ENCODE measurements around the gene MAF.

The MAF gene

GRCh38 chr16:79573884-79574283 is 26.7 kb downstream of the MAF start:
- no peak for ATAC-seq
- TF ChIP-seq CSDC2 (CRISPR knock-in tag; IDR thresholded peaks at IDR 0.05) = no peak
- no peak for TF ChIP-seq TCF4 (CRISPR knock-in tag; IDR thresholded peaks at IDR 0.05; ENCODE audit: borderline replicate concordance)
- TF ChIP-seq ZFP3 (CRISPR knock-in tag; IDR thresholded peaks at IDR 0.05) = no peak
- no peak for TF ChIP-seq RARB (CRISPR knock-in tag; IDR thresholded peaks at IDR 0.05)
- no peak for TF ChIP-seq POU6F1 (CRISPR knock-in tag; IDR thresholded peaks at IDR 0.05; ENCODE audit: borderline replicate concordance, low read depth)
- TF ChIP-seq ZNF70 (CRISPR knock-in tag; IDR thresholded peaks at IDR 0.05) = no peak
- TF ChIP-seq PATZ1 (CRISPR knock-in tag; IDR thresholded peaks at IDR 0.05; ENCODE audit: borderline replicate concordance) = no peak
- TF ChIP-seq ISL1 (CRISPR knock-in tag; IDR thresholded peaks at IDR 0.05) = no peak
- TF ChIP-seq CSRNP3 (CRISPR knock-in tag; IDR thresholded peaks at IDR 0.05) = no peak
- TF ChIP-seq, protein P1, sequence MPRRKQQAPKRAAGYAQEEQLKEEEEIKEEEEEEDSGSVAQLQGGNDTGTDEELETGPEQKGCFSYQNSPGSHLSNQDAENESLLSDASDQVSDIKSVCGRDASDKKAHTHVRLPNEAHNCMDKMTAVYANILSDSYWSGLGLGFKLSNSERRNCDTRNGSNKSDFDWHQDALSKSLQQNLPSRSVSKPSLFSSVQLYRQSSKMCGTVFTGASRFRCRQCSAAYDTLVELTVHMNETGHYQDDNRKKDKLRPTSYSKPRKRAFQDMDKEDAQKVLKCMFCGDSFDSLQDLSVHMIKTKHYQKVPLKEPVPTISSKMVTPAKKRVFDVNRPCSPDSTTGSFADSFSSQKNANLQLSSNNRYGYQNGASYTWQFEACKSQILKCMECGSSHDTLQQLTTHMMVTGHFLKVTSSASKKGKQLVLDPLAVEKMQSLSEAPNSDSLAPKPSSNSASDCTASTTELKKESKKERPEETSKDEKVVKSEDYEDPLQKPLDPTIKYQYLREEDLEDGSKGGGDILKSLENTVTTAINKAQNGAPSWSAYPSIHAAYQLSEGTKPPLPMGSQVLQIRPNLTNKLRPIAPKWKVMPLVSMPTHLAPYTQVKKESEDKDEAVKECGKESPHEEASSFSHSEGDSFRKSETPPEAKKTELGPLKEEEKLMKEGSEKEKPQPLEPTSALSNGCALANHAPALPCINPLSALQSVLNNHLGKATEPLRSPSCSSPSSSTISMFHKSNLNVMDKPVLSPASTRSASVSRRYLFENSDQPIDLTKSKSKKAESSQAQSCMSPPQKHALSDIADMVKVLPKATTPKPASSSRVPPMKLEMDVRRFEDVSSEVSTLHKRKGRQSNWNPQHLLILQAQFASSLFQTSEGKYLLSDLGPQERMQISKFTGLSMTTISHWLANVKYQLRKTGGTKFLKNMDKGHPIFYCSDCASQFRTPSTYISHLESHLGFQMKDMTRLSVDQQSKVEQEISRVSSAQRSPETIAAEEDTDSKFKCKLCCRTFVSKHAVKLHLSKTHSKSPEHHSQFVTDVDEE (CRISPR knock-in tag; IDR thresholded peaks at IDR 0.05) = no peak
- no peak for TF ChIP-seq ZC3H10 (CRISPR knock-in tag; IDR thresholded peaks at IDR 0.05)

DNA sequence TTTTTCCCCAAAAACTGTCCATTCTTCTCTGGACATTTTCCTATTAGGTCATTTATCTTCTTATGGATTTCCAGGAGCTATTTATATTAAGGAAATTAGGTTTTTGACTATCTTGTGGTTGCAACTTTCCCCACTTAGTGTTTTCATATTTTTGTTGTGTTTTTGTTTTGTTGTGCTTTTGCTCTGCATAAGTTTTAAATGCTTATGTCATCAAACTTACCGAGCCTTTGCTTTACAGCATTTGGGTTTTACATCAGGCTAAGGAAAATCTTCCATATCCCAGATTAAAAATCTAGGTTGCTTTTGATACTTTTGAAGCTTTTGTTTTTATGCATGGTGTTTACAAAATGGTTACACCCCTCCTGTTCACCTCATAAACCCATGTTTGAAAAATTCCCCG is 27.5 kb downstream of the MAF start:
- no peak for ATAC-seq
- TF ChIP-seq ESRRG (CRISPR knock-in tag; IDR thresholded peaks at IDR 0.05) (no peak), ARNTL (CRISPR knock-in tag; IDR thresholded peaks at IDR 0.05; ENCODE audit: borderline replicate concordance, low read depth) (no peak), CSRNP3 (CRISPR knock-in tag; IDR thresholded peaks at IDR 0.05) (no peak), OSR1 (CRISPR knock-in tag; IDR thresholded peaks at IDR 0.05) (no peak), CSDC2 (CRISPR knock-in tag; IDR thresholded peaks at IDR 0.05) (no peak), PATZ1 (CRISPR knock-in tag; IDR thresholded peaks at IDR 0.05; ENCODE audit: borderline replicate concordance) (no peak), ZFP3 (CRISPR knock-in tag; IDR thresholded peaks at IDR 0.05) (no peak), GLIS3 (CRISPR knock-in tag; IDR thresholded peaks at IDR 0.05) (no peak), PPARA (CRISPR knock-in tag; IDR thresholded peaks at IDR 0.05; ENCODE audit: borderline replicate concordance) (no peak), ZNF565 (CRISPR knock-in tag; conservative IDR thresholded peaks at IDR 0.05; ENCODE audit: low read depth) (no peak), BACH2 (CRISPR knock-in tag; IDR thresholded peaks at IDR 0.05; ENCODE audit: borderline replicate concordance) (no peak), ZFP30 (CRISPR knock-in tag; IDR thresholded peaks at IDR 0.05) (no peak), TCF4 (CRISPR knock-in tag; IDR thresholded peaks at IDR 0.05; ENCODE audit: borderline replicate concordance) (no peak), POU6F1 (CRISPR knock-in tag; IDR thresholded peaks at IDR 0.05; ENCODE audit: borderline replicate concordance, low read depth) (no peak), ZNF8 (CRISPR knock-in tag; IDR thresholded peaks at IDR 0.05) (no peak)
